IMR-90 (cell line): ENCODE results near the gene ACSS2. TPM values are rescaled to one million over a fixed set of nuclear protein-coding genes. Genes with fewer than 3 reads are reported as not detected.

ENCODE experiments used
- ATAC-seq: fragments of 200-7000 bp; cut with Tn5 transposase; 2 replicates; pipeline ENCODE4 v1.9.1; 2020; ENCODE audit warnings: low read depth, mild to moderate bottlenecking, moderate library complexity
- BruUV-seq: library from RNA; stranded (reverse); fragments of 400-500 nt; replicated peaks from 2 replicates; lab custom pipeline; 2021; lab: Mats Ljungman, UMichigan
- CTCF ChIA-PET: fragments of 300-600 bp; formaldehyde crosslinking; extraction: SDS; loops from one replicate; lab custom pipeline; 2021; ENCODE audit warnings: antibody characterized with exemption; lab: Yijun Ruan, JAX
- POLR2A ChIA-PET: fragments of 300-600 bp; sonication (Branson Sonifier 250); formaldehyde crosslinking; loops from one replicate; lab custom pipeline; 2022; ENCODE audit warnings: antibody characterized with exemption; ENCODE audit not compliant: unreplicated experiment; lab: Charles Lee
- DNase-seq: peaks from one replicate; pipeline ENCODE4 v3.0.0; 2013
- H2AFZ ChIP-seq: replicated peaks from 2 replicates; pipeline ENCODE3; 2013; ENCODE audit warnings: low read length, mild to moderate bottlenecking; ENCODE audit not compliant: poor library complexity
- H2AK5ac ChIP-seq: 2 replicates; pipeline ENCODE4 v1.6.1; 2013; ENCODE audit warnings: low read depth, low read length, inconsistent platforms
- H2AK9ac ChIP-seq: replicated peaks from 2 replicates; pipeline ENCODE3; 2013; ENCODE audit warnings: mild to moderate bottlenecking, low read depth, low read length, moderate library complexity; ENCODE audit not compliant: poor library complexity
- H2BK120ac ChIP-seq: 2 replicates; pipeline ENCODE4 v1.6.1; 2013; ENCODE audit warnings: low read depth, low read length, inconsistent platforms
- H2BK15ac ChIP-seq: 3 replicates; pipeline ENCODE4 v1.6.1; 2013; ENCODE audit warnings: low read depth, low read length, inconsistent platforms
- H2BK20ac ChIP-seq: 2 replicates; pipeline ENCODE4 v1.6.1; 2013; ENCODE audit warnings: low read depth, mild to moderate bottlenecking, inconsistent platforms, low read length, moderate library complexity
- H2BK5ac ChIP-seq: 2 replicates; pipeline ENCODE4 v1.6.1; 2013; ENCODE audit warnings: mild to moderate bottlenecking, low read depth, low read length, inconsistent platforms; ENCODE audit not compliant: poor library complexity, severe bottlenecking
- H3K14ac ChIP-seq: replicated peaks from 2 replicates; pipeline ENCODE4 v1.6.1; 2013; ENCODE audit warnings: low read depth, low read length, inconsistent platforms
- H3K18ac ChIP-seq: 2 replicates; pipeline ENCODE4 v1.6.1; 2013; ENCODE audit warnings: low read depth, low read length, control low read depth
- H3K23ac ChIP-seq: 2 replicates; pipeline ENCODE4 v1.6.1; 2013; ENCODE audit warnings: low read depth, low read length, inconsistent platforms
- H3K27ac ChIP-seq: 2 replicates; pipeline ENCODE4 v1.5.1; 2013; ENCODE audit warnings: mild to moderate bottlenecking, control low read depth, low read length; ENCODE audit not compliant: insufficient read depth
- H3K27me3 ChIP-seq: 2 replicates; pipeline ENCODE4 v1.6.1; 2013; ENCODE audit warnings: low read length; ENCODE audit not compliant: control insufficient read depth, insufficient read depth
- H3K36me3 ChIP-seq: 2 replicates; pipeline ENCODE4 v1.6.1; 2013; ENCODE audit warnings: low read length, mixed read lengths; ENCODE audit not compliant: control insufficient read depth, insufficient read depth
- H3K4ac ChIP-seq: 2 replicates; pipeline ENCODE4 v1.6.1; 2013; ENCODE audit warnings: low read depth, low read length, inconsistent platforms
- H3K4me1 ChIP-seq: 2 replicates; pipeline ENCODE4 v1.6.1; 2013; ENCODE audit warnings: low read length, mixed read lengths; ENCODE audit not compliant: control insufficient read depth, insufficient read depth
- H3K4me2 ChIP-seq: 2 replicates; pipeline ENCODE4 v1.6.1; 2013; ENCODE audit warnings: low read depth, mild to moderate bottlenecking, control low read depth, low read length, moderate library complexity
- H3K4me3 ChIP-seq: 2 replicates; pipeline ENCODE4 v1.5.1; 2013; ENCODE audit warnings: low read depth, mild to moderate bottlenecking, control low read depth, low read length, moderate library complexity; ENCODE audit not compliant: insufficient read depth
- H3K56ac ChIP-seq: 2 replicates; pipeline ENCODE4 v1.6.1; 2013; ENCODE audit warnings: low read length, inconsistent platforms; ENCODE audit not compliant: insufficient read depth; ENCODE audit errors: extremely low read depth
- H3K79me1 ChIP-seq, 2 experiments: 2 replicates each; pipeline ENCODE4 v1.6.1; 2013; ENCODE audit warnings: low read length in 2 of 2, inconsistent platforms in 1 of 2, low read depth in 1 of 2
- H3K9ac ChIP-seq: 2 replicates; pipeline ENCODE4 v1.6.1; 2013; ENCODE audit warnings: low read depth, low read length, control low read depth
- H3K9me1 ChIP-seq: 2 replicates; pipeline ENCODE4 v1.6.1; 2013; ENCODE audit warnings: low read length, inconsistent platforms; ENCODE audit not compliant: insufficient read depth
- H3K9me3 ChIP-seq: 2 replicates; pipeline ENCODE4 v1.6.1; 2013; ENCODE audit warnings: low read length; ENCODE audit not compliant: control insufficient read depth, insufficient read depth
- H4K20me1 ChIP-seq: 2 replicates; pipeline ENCODE4 v1.6.1; 2013; ENCODE audit warnings: low read length, inconsistent platforms; ENCODE audit not compliant: insufficient read depth
- H4K5ac ChIP-seq: 2 replicates; pipeline ENCODE4 v1.6.1; 2013; ENCODE audit warnings: mild to moderate bottlenecking, low read depth, low read length, control low read depth
- H4K8ac ChIP-seq, 2 experiments: 2 replicates each; pipeline ENCODE4 v1.6.1; 2013; ENCODE audit warnings: low read depth in 2 of 2, low read length in 2 of 2, control low read depth in 1 of 2, inconsistent platforms in 1 of 2
- H4K91ac ChIP-seq: 2 replicates; pipeline ENCODE4 v1.6.1; 2013; ENCODE audit warnings: low read depth, low read length, inconsistent platforms; ENCODE audit not compliant: insufficient read depth
- CHD1 ChIP-seq: IDR thresholded peaks from 2 replicates; pipeline ENCODE4 v1.6.1; 2012; ENCODE audit warnings: low read depth, low read length, improper control_type of control experiment
- FOS ChIP-seq: fragments of 150-350 bp; IDR thresholded peaks from 2 replicates; pipeline ENCODE4 v1.6.1; 2016; ENCODE audit warnings: low read depth, low read length
- RAD21 ChIP-seq: IDR thresholded peaks from 2 replicates; pipeline ENCODE4 v1.6.1; 2012; ENCODE audit warnings: low read length, improper control_type of control experiment
- WGBS, 2 experiments: methylation state at CpG; one replicate each; pipeline versions ENCODE4 v1.1.5 to v1.1.7; 2013; ENCODE audit warnings: missing lambda C conversion rate in 2 of 2; ENCODE audit not compliant: insufficient read length in 1 of 2; ENCODE audit errors: extremely low coverage in 2 of 2; 5-methylcytosine and 5-hydroxymethylcytosine counted together
- dilution Hi-C: fragments of 300-500 bp; cut with HindIII; formaldehyde crosslinking; loops from one replicate; pipeline ENCODE4 v1.14.3; 2018; ENCODE audit warnings: low sequenced_read_pairs; ENCODE audit not compliant: unreplicated experiment
- in situ Hi-C: fragments of 300-500 bp; cut with MboI; formaldehyde crosslinking; loops from 3 replicates; pipeline ENCODE4 v1.14.3; 2019; ENCODE audit warnings: low sequenced_read_pairs, inconsistent platforms, mixed read lengths
- intact Hi-C: fragments of 100-400 bp; cut with micrococcal nuclease; formaldehyde crosslinking; loops from 2 replicates; pipeline ENCODE4 v1.10.0; 2022
- polyA plus RNA-seq, 3 experiments: library from polyadenylated mRNA; depleted of rRNA; stranded (reverse); fragments of >200 nt; gene quantifications; 2 replicates each; pipeline ENCODE4 v1.2.3, GENCODE V29; 2012; ENCODE audit warnings: low replicate concordance in 1 of 3
- total RNA-seq: library from RNA; depleted of rRNA; stranded (reverse); fragments of >200 nt; gene quantifications from 2 replicates; pipeline ENCODE4 v1.2.3, GENCODE V29; 2012
- TF ChIP-seq, protein P1 (sequence below): conservative IDR thresholded peaks from 2 replicates; pipeline ENCODE4 v1.5.1; 2012; ENCODE audit warnings: mild to moderate bottlenecking, low read depth, low read length, improper control_type of control experiment

ACSS2 gene
- total and polyA plus RNA-seq, 2 of the 4 experiments (the other 2 are of a cell fraction), result 26.9 to 46.4 TPM

DNA sequence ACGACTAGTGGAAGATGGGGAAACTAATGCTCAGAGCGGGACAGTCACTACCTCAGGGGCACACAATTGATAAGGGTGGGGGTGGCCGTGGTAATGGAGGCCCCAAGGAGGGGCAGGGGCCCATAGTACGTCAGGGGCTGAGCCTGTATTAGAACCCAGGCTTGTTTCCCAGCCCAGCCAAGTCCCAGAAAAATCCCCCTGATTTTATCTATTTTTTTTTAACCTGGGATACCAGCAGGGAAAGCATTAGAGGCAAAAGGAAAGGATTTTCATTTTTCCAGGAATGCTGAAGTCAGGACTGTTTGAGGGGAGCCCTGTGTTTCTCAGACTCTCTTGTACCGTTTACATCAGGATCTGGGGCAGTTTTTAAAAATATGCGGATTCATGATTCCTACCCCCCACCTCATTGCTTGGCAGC, 79.6 kb downstream of the ACSS2 start:
- peak overlapping the region; percentile 61 for H3K27ac ChIP-seq
- H3K27me3 ChIP-seq, result no peaks in the 10 kb centered on the region
- H4K8ac ChIP-seq, result peak overlapping the region; percentile 90 to 97
- H3K4ac ChIP-seq, result peak overlapping the region; percentile 91
- no peaks in the 10 kb centered on the region for H4K20me1 ChIP-seq
- POLR2A ChIA-PET, result no interaction called here
- H4K5ac ChIP-seq, result peak overlapping the region; percentile 86
- peak overlapping the region; percentile 33 for H3K18ac ChIP-seq
- H3K9me1 ChIP-seq, result peaks cover 9% of the 10 kb centered on the region
- H3K4me1 ChIP-seq, result peaks cover 6% of the 10 kb centered on the region
- TF ChIP-seq CHD1 (no peak), RAD21 (no peak), FOS (no peak)
- TF ChIP-seq, protein P1, sequence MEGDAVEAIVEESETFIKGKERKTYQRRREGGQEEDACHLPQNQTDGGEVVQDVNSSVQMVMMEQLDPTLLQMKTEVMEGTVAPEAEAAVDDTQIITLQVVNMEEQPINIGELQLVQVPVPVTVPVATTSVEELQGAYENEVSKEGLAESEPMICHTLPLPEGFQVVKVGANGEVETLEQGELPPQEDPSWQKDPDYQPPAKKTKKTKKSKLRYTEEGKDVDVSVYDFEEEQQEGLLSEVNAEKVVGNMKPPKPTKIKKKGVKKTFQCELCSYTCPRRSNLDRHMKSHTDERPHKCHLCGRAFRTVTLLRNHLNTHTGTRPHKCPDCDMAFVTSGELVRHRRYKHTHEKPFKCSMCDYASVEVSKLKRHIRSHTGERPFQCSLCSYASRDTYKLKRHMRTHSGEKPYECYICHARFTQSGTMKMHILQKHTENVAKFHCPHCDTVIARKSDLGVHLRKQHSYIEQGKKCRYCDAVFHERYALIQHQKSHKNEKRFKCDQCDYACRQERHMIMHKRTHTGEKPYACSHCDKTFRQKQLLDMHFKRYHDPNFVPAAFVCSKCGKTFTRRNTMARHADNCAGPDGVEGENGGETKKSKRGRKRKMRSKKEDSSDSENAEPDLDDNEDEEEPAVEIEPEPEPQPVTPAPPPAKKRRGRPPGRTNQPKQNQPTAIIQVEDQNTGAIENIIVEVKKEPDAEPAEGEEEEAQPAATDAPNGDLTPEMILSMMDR, result no peak
- peak overlapping the region; percentile 19; the same call in 1 of the 2 replicates for H2AK5ac ChIP-seq
- WGBS, 2 experiments, result no CpG with 5 or more reads among the region's 6 CpGs
- H2AK9ac ChIP-seq, result peak overlapping the region; percentile 73
- peak overlapping the region; percentile 46; the same call in 2 of the 3 replicates for H2BK15ac ChIP-seq
- DNase-seq (no peak), ATAC-seq (no peak)
- peak overlapping the region; percentile 91 for H2AFZ ChIP-seq
- H3K79me1 ChIP-seq, result peaks cover 13 to 36% of the 10 kb centered on the region in 2 experiments; a peak in 3 of 4 replicates
- peak overlapping the region; percentile 74 for H3K14ac ChIP-seq
- dilution Hi-C loops, result no loop called here
- peak overlapping the region; percentile 62 for H4K91ac ChIP-seq
- peak overlapping the region; percentile 13; the same call in 1 of the 2 replicates for H3K56ac ChIP-seq
- H3K4me2 ChIP-seq, result peak overlapping the region; percentile 70
- no peaks in the 10 kb centered on the region for H3K9me3 ChIP-seq
- CTCF ChIA-PET, result interaction anchor here (2.6 kb wide), 1 partner anchor 83 kb away, joined by 19 read pairs; the partner anchor contains the start of gene GGT7
- H3K23ac ChIP-seq, result peak overlapping the region; percentile 24; the same call in 1 of the 2 replicates
- no peaks in the 10 kb centered on the region for H3K36me3 ChIP-seq
- in situ Hi-C loops, result loop anchor here (5.0 kb wide), 1 partner anchor 84 kb away; the partner anchor contains the start of gene GGT7
- peak overlapping the region; percentile 12 for H2BK20ac ChIP-seq
- BruUV-seq, result no TSS peak
- H3K9ac ChIP-seq, result peak overlapping the region; percentile 58
- H2BK5ac ChIP-seq, result peak overlapping the region; percentile 44
- intact Hi-C loops, result no loop called here
- H3K4me3 ChIP-seq, result peak overlapping the region; percentile 62
- H2BK120ac ChIP-seq, result peak overlapping the region; percentile 54
